ENCODE data around the gene MGAT5B. TPM values are rescaled to one million over a fixed set of nuclear protein-coding genes. Genes with fewer than 3 reads are reported as not detected.

Gene MGAT5B
- total RNA-seq, 2 donors from 2014 or later, result 0.14 to 4.1 TPM

DNA sequence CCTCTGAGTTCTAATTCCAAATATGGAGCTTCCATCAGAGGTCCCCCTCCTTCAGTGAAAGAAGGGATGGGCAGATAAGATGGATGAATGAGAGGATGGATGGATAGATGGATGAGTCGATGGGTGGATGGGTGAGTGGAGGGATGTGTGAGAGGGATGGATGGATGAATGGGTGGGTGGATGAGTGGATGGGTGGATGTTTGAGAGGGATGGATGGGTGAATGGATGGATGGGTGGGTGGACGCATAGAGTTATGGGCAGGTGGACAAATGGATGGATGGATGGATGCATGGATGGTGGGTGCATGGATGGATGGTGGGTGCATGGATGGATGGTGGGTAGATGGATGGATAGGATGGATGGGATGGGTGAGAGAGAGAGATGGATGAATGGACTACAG is 69.0 kb downstream of the MGAT5B start:
- intact Hi-C loops (cut with DNase I), result no loop called here
- no peak overlapping the region for H3K4me3 ChIP-seq
- no peak overlapping the region for H3K27ac ChIP-seq
- WGBS, result 94% methylated on average over 2 of the region's 2 CpGs
- no peaks in the 10 kb centered on the region for H3K4me1 ChIP-seq (replicated peaks)
- H3K27me3 ChIP-seq (replicated peaks; ENCODE audit: insufficient read depth), result peaks cover 5% of the 10 kb centered on the region
- DNase-seq (ENCODE audit: low spot score), result no peak
- TF ChIP-seq POLR2A (IDR thresholded peaks at IDR 0.05) (no peak), CTCF (IDR thresholded peaks at IDR 0.05) (no peak), POLR2AphosphoS5 (IDR thresholded peaks at IDR 0.05) (no peak)
- H3K36me3 ChIP-seq, result no peaks in the 10 kb centered on the region
- H3K9me3 ChIP-seq, result no peaks in the 10 kb centered on the region

GRCh38 chr17:76938009-76938408 is 69.8 kb downstream of the MGAT5B start:
- H3K4me3 ChIP-seq, result no peak overlapping the region
- intact Hi-C loops (cut with DNase I), result no loop called here
- H3K27ac ChIP-seq, result no peak overlapping the region
- TF ChIP-seq POLR2AphosphoS5 (IDR thresholded peaks at IDR 0.05) (no peak), CTCF (IDR thresholded peaks at IDR 0.05) (no peak), POLR2A (IDR thresholded peaks at IDR 0.05) (no peak)
- no peaks in the 10 kb centered on the region for H3K4me1 ChIP-seq (replicated peaks)
- WGBS, result 89% methylated on average over 8 of the region's 10 CpGs
- H3K9me3 ChIP-seq, result no peaks in the 10 kb centered on the region
- no peaks in the 10 kb centered on the region for H3K36me3 ChIP-seq
- no peak for DNase-seq (ENCODE audit: low spot score)
- peaks cover 3% of the 10 kb centered on the region for H3K27me3 ChIP-seq (replicated peaks; ENCODE audit: insufficient read depth)

DNA sequence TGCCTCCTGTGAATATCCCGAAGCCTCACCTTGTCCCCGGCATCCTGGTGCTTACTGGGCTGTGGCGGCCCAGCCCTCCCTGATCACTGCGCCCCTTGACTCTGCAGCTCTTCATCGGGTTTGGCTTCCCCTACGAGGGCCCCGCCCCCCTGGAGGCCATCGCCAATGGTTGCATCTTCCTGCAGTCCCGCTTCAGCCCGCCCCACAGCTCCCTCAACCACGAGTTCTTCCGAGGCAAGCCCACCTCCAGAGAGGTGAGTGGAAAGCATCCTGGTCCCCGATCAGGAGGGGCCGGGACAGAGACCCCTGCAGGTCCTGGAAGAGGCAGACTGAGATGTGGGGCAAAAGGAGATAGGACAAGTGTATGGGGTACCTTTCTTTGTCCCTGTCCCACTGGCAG is 72.1 kb downstream of the MGAT5B start:
- intact Hi-C loops (cut with DNase I), result no loop called here
- no peak for DNase-seq (ENCODE audit: low spot score)
- 44% methylated on average over 14 of the region's 14 CpGs for WGBS
- no peak overlapping the region for H3K27ac ChIP-seq
- H3K9me3 ChIP-seq, result no peaks in the 10 kb centered on the region
- peaks cover 3% of the 10 kb centered on the region for H3K27me3 ChIP-seq (replicated peaks; ENCODE audit: insufficient read depth)
- no peaks in the 10 kb centered on the region for H3K4me1 ChIP-seq (replicated peaks)
- H3K36me3 ChIP-seq, result no peaks in the 10 kb centered on the region
- TF ChIP-seq POLR2AphosphoS5 (IDR thresholded peaks at IDR 0.05) (no peak), POLR2A (IDR thresholded peaks at IDR 0.05) (no peak), CTCF (IDR thresholded peaks at IDR 0.05) (no peak)
- no peak overlapping the region for H3K4me3 ChIP-seq

- Histone ChIP-seq H3K27ac (no peak overlapping the region), H3K36me3 (no peaks in the 10 kb centered on the region), H3K27me3 (replicated peaks; ENCODE audit: insufficient read depth) (peaks cover 3% of the 10 kb centered on the region), H3K9me3 (no peaks in the 10 kb centered on the region), H3K4me3 (no peak overlapping the region), H3K4me1 (replicated peaks) (no peaks in the 10 kb centered on the region)
- no peak for DNase-seq (ENCODE audit: low spot score)
- 86% methylated on average over 13 of the region's 13 CpGs for WGBS
- intact Hi-C loops (cut with DNase I), result no loop called here
- no peak for TF ChIP-seq POLR2AphosphoS5 (IDR thresholded peaks at IDR 0.05)
- TF ChIP-seq CTCF (IDR thresholded peaks at IDR 0.05), result no peak
- no peak for TF ChIP-seq POLR2A (IDR thresholded peaks at IDR 0.05)
These were observed 72.6 kb downstream of the MGAT5B start for GRCh38 chr17:76940738-76941350.

DNA sequence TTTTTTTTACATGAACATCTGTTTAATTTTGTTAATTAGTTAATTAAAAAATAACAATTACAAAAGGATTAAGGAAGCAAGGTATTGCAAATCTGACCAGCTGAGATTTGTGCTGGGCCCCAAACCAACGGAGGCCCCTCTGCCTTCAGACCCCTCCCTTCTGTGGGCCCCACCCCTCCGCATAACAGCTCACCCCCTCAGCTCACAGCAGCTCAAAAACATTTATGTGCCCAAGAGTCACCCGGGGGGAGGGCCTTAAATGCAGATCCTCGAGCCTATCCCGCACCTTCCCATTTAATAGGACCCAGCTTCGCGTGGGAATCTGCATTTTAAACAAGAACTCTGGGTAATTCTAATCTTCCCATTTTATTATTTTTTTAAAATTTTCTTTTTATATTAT is 75.0 kb downstream of the MGAT5B start:
- Histone ChIP-seq H3K4me3 (no peak overlapping the region), H3K36me3 (no peaks in the 10 kb centered on the region), H3K9me3 (no peaks in the 10 kb centered on the region), H3K27ac (no peak overlapping the region), H3K27me3 (replicated peaks; ENCODE audit: insufficient read depth) (no peaks in the 10 kb centered on the region), H3K4me1 (replicated peaks) (no peaks in the 10 kb centered on the region)
- intact Hi-C loops (cut with DNase I), result no loop called here
- 67% methylated on average over 7 of the region's 7 CpGs for WGBS
- no peak for DNase-seq (ENCODE audit: low spot score)
- no peak for TF ChIP-seq POLR2A (IDR thresholded peaks at IDR 0.05)
- TF ChIP-seq CTCF (IDR thresholded peaks at IDR 0.05), result no peak
- TF ChIP-seq POLR2AphosphoS5 (IDR thresholded peaks at IDR 0.05), result no peak

Data from prostate gland (tissue), 2 donors.